GM12874 (cell line): ENCODE measurements around the gene USP1.

Experiments used
- TF ChIP-seq, protein P1 (sequence below): IDR thresholded peaks from 2 replicates; pipeline ENCODE4 v1.5.1; 2011; ENCODE audit warnings: low read depth, mild to moderate bottlenecking, control low read depth, low read length, moderate library complexity; ENCODE audit not compliant: insufficient read depth

The USP1 gene

DNA sequence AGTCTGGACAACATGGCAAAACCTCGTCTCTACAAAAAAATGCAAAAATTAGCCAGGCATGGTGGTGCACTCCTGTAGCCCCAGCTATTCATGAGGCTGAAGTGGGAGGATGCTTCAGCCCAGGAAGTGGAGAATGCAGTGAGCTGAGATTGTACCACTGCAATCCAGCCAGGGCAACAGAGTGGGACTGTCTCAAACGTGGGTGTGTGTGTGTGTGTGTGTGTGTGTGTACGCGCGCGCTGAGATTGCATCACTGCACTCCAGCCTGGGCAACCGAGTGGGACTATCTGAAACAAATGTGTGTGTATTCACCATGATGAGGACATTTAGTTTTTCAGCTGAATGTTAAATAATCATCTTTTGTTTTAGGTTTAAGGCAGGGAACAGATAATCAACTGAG is 21.1 kb downstream of the USP1 start:
- TF ChIP-seq, protein P1, sequence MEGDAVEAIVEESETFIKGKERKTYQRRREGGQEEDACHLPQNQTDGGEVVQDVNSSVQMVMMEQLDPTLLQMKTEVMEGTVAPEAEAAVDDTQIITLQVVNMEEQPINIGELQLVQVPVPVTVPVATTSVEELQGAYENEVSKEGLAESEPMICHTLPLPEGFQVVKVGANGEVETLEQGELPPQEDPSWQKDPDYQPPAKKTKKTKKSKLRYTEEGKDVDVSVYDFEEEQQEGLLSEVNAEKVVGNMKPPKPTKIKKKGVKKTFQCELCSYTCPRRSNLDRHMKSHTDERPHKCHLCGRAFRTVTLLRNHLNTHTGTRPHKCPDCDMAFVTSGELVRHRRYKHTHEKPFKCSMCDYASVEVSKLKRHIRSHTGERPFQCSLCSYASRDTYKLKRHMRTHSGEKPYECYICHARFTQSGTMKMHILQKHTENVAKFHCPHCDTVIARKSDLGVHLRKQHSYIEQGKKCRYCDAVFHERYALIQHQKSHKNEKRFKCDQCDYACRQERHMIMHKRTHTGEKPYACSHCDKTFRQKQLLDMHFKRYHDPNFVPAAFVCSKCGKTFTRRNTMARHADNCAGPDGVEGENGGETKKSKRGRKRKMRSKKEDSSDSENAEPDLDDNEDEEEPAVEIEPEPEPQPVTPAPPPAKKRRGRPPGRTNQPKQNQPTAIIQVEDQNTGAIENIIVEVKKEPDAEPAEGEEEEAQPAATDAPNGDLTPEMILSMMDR: no peak

DNA sequence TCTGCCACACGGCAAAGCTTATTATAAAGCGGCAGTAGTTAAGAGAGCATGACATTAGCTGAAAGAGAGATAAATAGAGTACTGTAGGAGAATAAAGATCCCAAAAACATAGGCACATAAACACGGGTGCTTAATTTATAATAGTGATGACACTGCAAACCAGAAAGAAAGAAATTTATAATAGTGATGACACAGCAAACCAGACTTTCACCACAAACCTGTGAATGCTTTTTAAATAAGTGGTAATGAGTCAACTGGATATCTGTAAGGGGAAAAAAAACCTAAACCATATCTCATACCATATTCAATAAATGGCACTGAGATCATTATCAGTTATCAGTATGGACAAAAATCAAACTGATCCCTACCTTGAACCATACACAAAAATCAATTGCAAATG is 25.5 kb downstream of the USP1 start:
- TF ChIP-seq, protein P1: no peak

DNA sequence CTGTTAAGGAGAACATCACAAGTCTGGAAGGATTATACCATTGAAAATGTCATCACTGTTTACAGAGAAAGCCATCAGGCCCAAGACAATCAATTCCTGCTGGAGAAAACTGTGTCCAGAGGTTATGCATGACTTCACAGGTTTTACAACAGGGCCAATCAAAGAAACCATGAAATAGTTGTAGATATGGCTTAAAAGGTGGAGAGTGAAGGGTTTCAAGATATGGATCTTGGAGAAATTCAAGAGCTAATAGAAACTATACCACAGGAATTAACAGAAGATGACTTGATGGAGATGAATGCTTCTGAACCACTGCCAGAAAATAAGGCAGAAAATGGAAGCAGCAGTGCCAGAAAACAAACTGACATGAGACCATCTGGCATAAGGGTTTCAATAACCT is 30.2 kb downstream of the USP1 start:
- TF ChIP-seq, protein P1: no peak

DNA sequence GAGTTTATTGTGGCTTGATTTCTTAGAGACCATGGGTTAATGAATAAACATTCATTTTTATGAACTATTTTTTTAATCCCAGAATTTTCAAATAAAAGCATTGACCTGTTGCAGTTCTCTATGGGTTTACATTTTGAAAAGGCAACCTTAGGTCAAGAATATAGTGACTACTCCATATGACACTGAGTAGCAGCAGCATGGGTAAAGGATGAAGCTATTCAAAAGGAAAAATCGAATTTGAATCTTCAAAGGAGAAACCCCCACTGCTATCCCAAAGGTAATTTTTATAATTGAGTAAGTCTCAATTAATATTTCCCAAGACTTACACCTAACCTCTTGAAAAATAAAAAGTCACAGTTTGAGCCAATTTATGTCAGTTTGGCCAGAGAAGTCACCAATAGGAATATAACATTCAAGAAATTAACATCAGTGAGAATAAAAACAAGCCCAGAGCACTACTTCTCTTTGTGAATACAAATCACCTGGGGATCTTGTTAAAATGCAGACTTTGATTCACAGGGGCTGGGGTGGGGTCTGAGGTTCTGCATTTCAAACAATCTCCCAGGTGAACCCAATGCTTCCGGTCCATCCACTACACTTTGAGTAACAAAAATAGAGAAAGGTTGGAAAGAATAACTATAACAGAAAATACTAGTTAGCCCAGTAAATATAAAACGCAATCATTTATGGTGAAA is 39.8 kb downstream of the USP1 start:
- TF ChIP-seq, protein P1: no peak

DNA sequence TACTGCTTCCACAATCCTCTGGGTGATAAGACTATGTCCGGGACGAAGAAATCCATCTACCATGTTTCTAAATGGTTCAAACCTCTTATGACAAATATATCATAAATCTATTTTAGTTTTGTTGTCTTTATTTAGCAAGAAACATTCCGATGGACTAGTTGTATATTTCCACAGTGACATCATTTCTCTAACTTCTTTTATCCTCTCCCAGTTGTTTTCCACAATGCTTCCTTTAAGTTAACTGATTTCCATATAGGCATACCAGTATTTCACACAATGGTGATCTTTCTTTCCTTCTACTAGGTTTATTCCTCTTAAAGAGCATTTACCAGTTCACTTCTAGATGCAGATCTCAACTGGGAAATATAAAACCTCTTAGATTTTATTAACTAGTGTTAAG is 44.8 kb downstream of the USP1 start:
- TF ChIP-seq, protein P1: no peak

DNA sequence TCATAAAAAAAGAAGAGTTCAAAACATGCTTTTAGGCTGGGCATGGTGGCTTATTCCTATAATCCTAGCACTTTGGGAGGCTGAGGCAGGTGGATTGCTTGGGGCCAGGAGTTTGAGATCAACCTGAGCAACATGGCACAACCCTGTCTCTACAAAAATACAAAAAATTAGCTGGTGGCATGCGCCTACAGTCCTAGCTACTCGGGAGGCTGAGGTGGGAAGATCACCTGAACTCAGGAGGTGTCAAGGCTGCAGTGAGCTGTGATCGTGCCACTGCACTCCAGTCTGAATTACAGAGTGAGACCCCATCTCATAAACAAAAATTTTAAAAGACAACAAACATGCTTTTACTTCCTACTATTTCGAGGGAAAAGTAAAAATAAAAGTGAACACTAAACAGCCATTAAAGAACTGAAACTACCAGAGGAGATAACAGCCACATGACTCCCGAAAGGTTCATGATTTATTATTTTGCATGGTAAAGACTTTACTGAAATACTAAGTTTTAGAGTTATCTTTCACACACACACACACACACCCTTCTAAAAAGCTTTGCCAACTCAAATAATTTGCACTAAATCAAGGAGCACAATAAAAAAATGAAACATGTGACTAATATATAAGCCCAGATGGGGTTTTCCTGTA is 48.1 kb downstream of the USP1 start:
- TF ChIP-seq, protein P1: no peak

DNA sequence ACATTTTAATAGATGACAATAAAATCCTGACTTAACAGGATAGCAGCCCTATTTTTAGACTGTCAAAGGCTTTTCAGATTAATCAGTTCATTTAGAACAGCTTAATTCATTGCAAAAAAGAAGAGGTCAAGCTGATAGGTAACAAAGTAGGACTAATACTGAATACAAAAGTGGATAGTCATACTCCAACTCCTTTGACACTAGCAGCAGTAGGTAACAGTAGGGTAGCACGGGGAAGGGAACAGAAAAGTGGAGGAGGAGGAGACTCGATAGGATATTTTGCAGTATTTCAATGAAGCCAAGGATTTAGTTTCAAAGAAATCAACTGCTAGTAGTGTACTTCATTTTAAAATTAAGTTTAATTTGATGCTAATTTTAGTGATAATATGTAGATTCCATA is 51.1 kb downstream of the USP1 start:
- TF ChIP-seq, protein P1: no peak
